Measurements from ENCODE around the gene BCDIN3D. TPM values are rescaled to one million over a fixed set of nuclear protein-coding genes. Genes with fewer than 3 reads are reported as not detected.

Gene BCDIN3D
- total and polyA plus RNA-seq, 10 of the 15 experiments (the other 5 are each of a cell fraction or from before 2014, with no cell fraction given): 3.7 to 7.2 (median 6.4) TPM

GRCh38 chr12:49808686-49809380 lies 34.1 kb downstream of the BCDIN3D start:
- 74% methylated on average over 13 of the region's 14 CpGs for WGBS (ENCODE audit: insufficient coverage, insufficient replicate concordance, low lambda C conversion rate, missing lambda C conversion rate)
- CTCF ChIA-PET: no interaction called here

More at GRCh38 chr12:49808686-49809380, 34.1 kb downstream of the BCDIN3D start:
- peaks cover 25% of the 10 kb centered on the region for H3K4me1 ChIP-seq (ENCODE audit: control insufficient read depth, insufficient read depth, low read length)
- DNase-seq (ENCODE audit: low read depth, low spot score) (no peak), ATAC-seq (no peak), FAIRE-seq (no peak)
- no peak overlapping the region for H3K27ac ChIP-seq (ENCODE audit: control insufficient read depth, insufficient read depth)
- ChIA-PET SMC1A (ENCODE audit: uncharacterized antibody, unreplicated experiment) (interaction anchor here (1.0 to 1.2 kb wide), 2 partner anchors 25 to 30 kb away, joined by 3 read pairs; no protein-coding TSS in a partner anchor), POLR2A (no interaction called here), RAD21 (ENCODE audit: unreplicated experiment) (no interaction called here)
- TF ChIP-seq CUX1 (IDR thresholded peaks at IDR 0.05; ENCODE audit: insufficient replicate concordance, low read depth, low read length) (no peak), NFIC (IDR thresholded peaks at IDR 0.05; ENCODE audit: low read depth, low read length) (no peak), NBN (IDR thresholded peaks at IDR 0.05) (no peak), RCOR1 (conservative IDR thresholded peaks at IDR 0.05; ENCODE audit: low read depth, low read length) (no peak), KLF5 (IDR thresholded peaks at IDR 0.05; ENCODE audit: partially characterized antibody) (no peak), NR2C1 (IDR thresholded peaks at IDR 0.05) (no peak), RELA (IDR thresholded peaks at IDR 0.05; ENCODE audit: borderline replicate concordance, partially characterized antibody) (no peak), MXI1 (IDR thresholded peaks at IDR 0.05; ENCODE audit: low read depth, low read length) (no peak), ASH2L (IDR thresholded peaks at IDR 0.05; ENCODE audit: borderline replicate concordance, low read depth) (no peak), PAX5 (IDR thresholded peaks at IDR 0.05; ENCODE audit: borderline replicate concordance, low read depth, low read length) (no peak), STAT1 (conservative IDR thresholded peaks at IDR 0.05) (no peak)
- TF ChIP-seq, protein P1, sequence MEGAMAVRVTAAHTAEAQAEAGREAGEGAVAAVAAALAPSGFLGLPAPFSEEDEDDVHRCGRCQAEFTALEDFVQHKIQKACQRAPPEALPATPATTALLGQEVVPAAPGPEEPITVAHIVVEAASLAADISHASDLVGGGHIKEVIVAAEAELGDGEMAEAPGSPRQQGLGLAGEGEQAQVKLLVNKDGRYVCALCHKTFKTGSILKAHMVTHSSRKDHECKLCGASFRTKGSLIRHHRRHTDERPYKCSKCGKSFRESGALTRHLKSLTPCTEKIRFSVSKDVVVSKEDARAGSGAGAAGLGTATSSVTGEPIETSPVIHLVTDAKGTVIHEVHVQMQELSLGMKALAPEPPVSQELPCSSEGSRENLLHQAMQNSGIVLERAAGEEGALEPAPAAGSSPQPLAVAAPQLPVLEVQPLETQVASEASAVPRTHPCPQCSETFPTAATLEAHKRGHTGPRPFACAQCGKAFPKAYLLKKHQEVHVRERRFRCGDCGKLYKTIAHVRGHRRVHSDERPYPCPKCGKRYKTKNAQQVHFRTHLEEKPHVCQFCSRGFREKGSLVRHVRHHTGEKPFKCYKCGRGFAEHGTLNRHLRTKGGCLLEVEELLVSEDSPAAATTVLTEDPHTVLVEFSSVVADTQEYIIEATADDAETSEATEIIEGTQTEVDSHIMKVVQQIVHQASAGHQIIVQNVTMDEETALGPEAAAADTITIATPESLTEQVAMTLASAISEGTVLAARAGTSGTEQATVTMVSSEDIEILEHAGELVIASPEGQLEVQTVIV (IDR thresholded peaks at IDR 0.05; ENCODE audit: borderline replicate concordance, partially characterized antibody): no peak
- TF ChIP-seq, protein P2, sequence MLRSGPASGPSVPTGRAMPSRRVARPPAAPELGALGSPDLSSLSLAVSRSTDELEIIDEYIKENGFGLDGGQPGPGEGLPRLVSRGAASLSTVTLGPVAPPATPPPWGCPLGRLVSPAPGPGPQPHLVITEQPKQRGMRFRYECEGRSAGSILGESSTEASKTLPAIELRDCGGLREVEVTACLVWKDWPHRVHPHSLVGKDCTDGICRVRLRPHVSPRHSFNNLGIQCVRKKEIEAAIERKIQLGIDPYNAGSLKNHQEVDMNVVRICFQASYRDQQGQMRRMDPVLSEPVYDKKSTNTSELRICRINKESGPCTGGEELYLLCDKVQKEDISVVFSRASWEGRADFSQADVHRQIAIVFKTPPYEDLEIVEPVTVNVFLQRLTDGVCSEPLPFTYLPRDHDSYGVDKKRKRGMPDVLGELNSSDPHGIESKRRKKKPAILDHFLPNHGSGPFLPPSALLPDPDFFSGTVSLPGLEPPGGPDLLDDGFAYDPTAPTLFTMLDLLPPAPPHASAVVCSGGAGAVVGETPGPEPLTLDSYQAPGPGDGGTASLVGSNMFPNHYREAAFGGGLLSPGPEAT (IDR thresholded peaks at IDR 0.05; ENCODE audit: low read depth): no peak
- H3K27me3 ChIP-seq (replicated peaks in 1 of 2; ENCODE audit: control insufficient read depth in 2 of 2, insufficient read depth in 2 of 2, low read length in 1 of 2): no peaks in the 10 kb centered on the region
- H2AFZ ChIP-seq (ENCODE audit: control insufficient read depth, low read depth, low read length): no peak overlapping the region
- intact Hi-C loops (cut with micrococcal nuclease; ENCODE audit: unreplicated experiment) (no loop called here), in situ Hi-C loops (cut with MboI) (no loop called here)
- H3K36me3 ChIP-seq (ENCODE audit: control insufficient read depth in 2 of 2, insufficient read depth in 2 of 2, low read length in 1 of 2): peaks cover 0 to 2% of the 10 kb centered on the region in 2 experiments; a peak in 1 of 4 replicates
- no peaks in the 10 kb centered on the region for H3K79me2 ChIP-seq (ENCODE audit: control insufficient read depth, insufficient read depth, low read length)
- no TSS peak for BruUV-seq (replicated peaks)
- no peak overlapping the region for H3K4me3 ChIP-seq
- no peak overlapping the region for H3K4me2 ChIP-seq (ENCODE audit: control insufficient read depth, insufficient read depth)
- no peak overlapping the region for H3K9ac ChIP-seq (ENCODE audit: control insufficient read depth, insufficient read depth, low read length)
- no peaks in the 10 kb centered on the region for H3K9me3 ChIP-seq (replicated peaks; ENCODE audit: control insufficient read depth, insufficient read depth, low read length)
- no peaks in the 10 kb centered on the region for H4K20me1 ChIP-seq (ENCODE audit: control insufficient read depth, insufficient read depth)
